ENCODE data around the gene SLX4IP. TPM values are rescaled to one million over a fixed set of nuclear protein-coding genes. Genes with fewer than 3 reads are reported as not detected.
A peak's percentile ranks its signal among the peaks of the same experiment; 100 is the strongest.

Gene SLX4IP
- total and polyA plus RNA-seq, 2 donors (not counting 3 experiments of a cell fraction or from before 2014, with no cell fraction given): 1.9 to 4.5 TPM

DNA sequence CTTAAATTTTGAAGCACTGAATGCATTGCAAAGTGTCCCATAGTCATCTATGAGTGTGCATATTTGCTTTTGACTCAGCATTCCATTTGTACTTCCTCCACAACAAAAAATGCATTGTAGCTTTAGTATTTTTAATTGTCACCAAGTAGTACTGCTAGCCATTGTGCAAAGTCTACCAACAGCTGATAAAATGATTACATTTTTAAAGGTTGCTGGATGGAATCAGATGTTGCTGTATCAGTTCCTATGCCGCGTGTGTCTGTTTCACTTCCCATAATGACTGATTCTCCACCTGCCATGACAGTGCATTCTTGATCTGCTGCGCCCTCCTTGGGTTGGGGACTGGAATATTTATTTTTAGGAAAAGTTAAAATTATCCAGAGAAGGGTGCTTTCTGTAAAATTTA lies 41.2 kb downstream of the SLX4IP start:
- CTCF ChIA-PET: interaction anchor here (1.0 to 2.3 kb wide), 4 partner anchors 8 to 60 kb away, joined by 3 to 5 read pairs (median 4); no protein-coding TSS in a partner anchor
- H3K36me3 ChIP-seq (ENCODE audit: control insufficient read depth in 2 of 2, extremely low read depth in 1 of 2, insufficient read depth in 2 of 2, low read length in 2 of 2): no peaks in the 10 kb centered on the region
- H3K9ac ChIP-seq (replicated peaks; ENCODE audit: extremely low read depth, insufficient read depth, low read length): no peak overlapping the region
- no peaks in the 10 kb centered on the region for H3K9me3 ChIP-seq (replicated peaks; ENCODE audit: control insufficient read depth, insufficient read depth, low read length)
- no TSS peak for BruUV-seq (replicated peaks)
- H3K9me1 ChIP-seq (replicated peaks; ENCODE audit: control insufficient read depth, extremely low read depth, insufficient read depth, low read length): no peaks in the 10 kb centered on the region
- dilution Hi-C loops (cut with MboI; ENCODE audit: extremely low pct_ligation_motif_present, low sequenced_read_pairs): no loop called here
- H3K4me1 ChIP-seq (ENCODE audit: control insufficient read depth, extremely low read depth, insufficient read depth, low read length): no peaks in the 10 kb centered on the region
- FAIRE-seq (peak; percentile 4), DNase-seq (ENCODE audit: low read depth, low spot score) (no peak)
- H3K27ac ChIP-seq (ENCODE audit: insufficient read depth, low read depth, low read length): no peak overlapping the region
- no peak overlapping the region for H3K4me3 ChIP-seq (replicated peaks in 1 of 3; ENCODE audit: insufficient read depth in 1 of 3, low read depth in 1 of 3, low read length in 3 of 3)
- H2AFZ ChIP-seq (ENCODE audit: low read depth, low read length): no peak overlapping the region
- no peaks in the 10 kb centered on the region for H3K27me3 ChIP-seq (ENCODE audit: control insufficient read depth in 2 of 2, insufficient read depth in 2 of 2, low read length in 2 of 2)
- intact Hi-C loops (cut with micrococcal nuclease): no loop called here
- H4K20me1 ChIP-seq (replicated peaks; ENCODE audit: control insufficient read depth, extremely low read depth, insufficient read depth, low read length): no peaks in the 10 kb centered on the region
- no peak overlapping the region for H3K4me2 ChIP-seq (ENCODE audit: insufficient read depth, low read length)
- POLR2A ChIA-PET: no interaction called here
- TF ChIP-seq, protein P1, sequence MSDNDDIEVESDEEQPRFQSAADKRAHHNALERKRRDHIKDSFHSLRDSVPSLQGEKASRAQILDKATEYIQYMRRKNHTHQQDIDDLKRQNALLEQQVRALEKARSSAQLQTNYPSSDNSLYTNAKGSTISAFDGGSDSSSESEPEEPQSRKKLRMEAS (IDR thresholded peaks at IDR 0.05; ENCODE audit: insufficient read depth, insufficient read length): no peak
- TF ChIP-seq GATA2 (IDR thresholded peaks at IDR 0.05; ENCODE audit: insufficient read depth, insufficient read length, low read depth, low read length) (no peak), FOS (IDR thresholded peaks at IDR 0.05; ENCODE audit: borderline replicate concordance, insufficient read depth, low read length) (no peak), JUN (IDR thresholded peaks at IDR 0.05; ENCODE audit: borderline replicate concordance, insufficient read depth, insufficient read length, low read depth) (no peak), CTCF (IDR thresholded peaks at IDR 0.05; ENCODE audit: extremely low read depth in 1 of 2, insufficient read depth in 1 of 2, low read depth in 1 of 2, low read length in 2 of 2) (no peak), EZH2 (IDR thresholded peaks at IDR 0.05; ENCODE audit: borderline replicate concordance, low read depth, low read length, severe bottlenecking) (no peak), POLR2A (IDR thresholded peaks at IDR 0.05; ENCODE audit: low read depth, low read length) (no peak)
- no peaks in the 10 kb centered on the region for H3K79me2 ChIP-seq (ENCODE audit: control insufficient read depth, insufficient read depth, low read length)
